NCI-H748 treated with DMSO at 0.1 percent for 48 hours (cell line): ENCODE data around the gene AKAP3.

Experiments
- DNase-seq: peaks from one replicate; lab custom pipeline; 2025; lab: John Stamatoyannopoulos, UW

Gene AKAP3

DNA sequence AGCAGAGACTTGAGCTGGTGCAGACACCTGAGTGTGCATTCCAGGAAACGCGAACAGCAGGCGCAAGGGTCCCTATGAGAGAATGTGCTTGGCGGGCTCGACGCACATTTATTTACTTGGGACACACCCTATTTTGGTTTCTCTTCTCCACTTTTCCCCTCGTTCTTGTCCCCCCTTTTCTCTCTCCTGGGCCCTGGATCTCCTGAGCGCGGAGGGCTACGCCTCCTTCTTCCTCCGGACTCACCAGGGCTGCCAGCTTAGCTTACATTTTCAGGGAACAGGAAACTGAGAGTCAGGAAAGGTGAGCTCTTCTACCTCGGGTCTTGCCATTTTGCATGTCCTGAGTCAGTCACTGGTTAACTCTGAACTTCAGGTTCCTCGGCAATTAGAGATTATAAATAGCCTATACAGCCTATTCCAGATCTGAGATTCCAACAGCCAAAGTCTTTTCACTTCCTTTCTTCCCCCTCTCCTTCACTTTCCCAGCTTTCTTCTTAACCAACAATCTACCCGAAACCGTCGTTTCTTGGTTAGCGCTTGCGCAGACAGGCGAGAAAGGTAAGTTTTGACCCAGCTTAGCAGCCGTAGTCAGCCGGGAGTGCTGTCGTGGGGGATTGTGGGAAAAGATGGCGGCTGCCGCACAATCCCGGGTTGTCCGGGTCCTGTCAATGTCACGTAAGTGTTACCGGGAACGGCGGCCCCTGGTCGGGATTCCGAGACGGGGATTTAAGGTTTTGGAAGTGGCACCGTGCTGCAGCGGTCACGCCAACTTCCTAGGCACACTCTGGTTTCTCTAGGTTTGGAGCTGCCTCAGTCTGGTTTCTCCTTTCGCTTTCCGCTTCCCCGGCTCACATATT is at the start of gene AKAP3, which contains the start of gene NDUFA9:
AKAP3 (minus strand) TSS at position 551 of the 857 bp plus-strand sequence. CDS start 10,855 bp downstream, outside the sequence.
NDUFA9 (plus strand) TSS at position 614 of the 857 bp plus-strand sequence; CDS start at position 627, 13 bp downstream.
- DNase-seq, result peak; percentile 63

GRCh38 chr12:4690760-4691159 is 41.9 kb upstream of the AKAP3 start:
- DNase-seq, result no peak

- DNase-seq, result peak; percentile 2
Observed at GRCh38 chr12:4685317-4685716, 36.5 kb upstream of the AKAP3 start.

- DNase-seq, result no peak
Observed at GRCh38 chr12:4681732-4682131, 32.9 kb upstream of the AKAP3 start.

DNA sequence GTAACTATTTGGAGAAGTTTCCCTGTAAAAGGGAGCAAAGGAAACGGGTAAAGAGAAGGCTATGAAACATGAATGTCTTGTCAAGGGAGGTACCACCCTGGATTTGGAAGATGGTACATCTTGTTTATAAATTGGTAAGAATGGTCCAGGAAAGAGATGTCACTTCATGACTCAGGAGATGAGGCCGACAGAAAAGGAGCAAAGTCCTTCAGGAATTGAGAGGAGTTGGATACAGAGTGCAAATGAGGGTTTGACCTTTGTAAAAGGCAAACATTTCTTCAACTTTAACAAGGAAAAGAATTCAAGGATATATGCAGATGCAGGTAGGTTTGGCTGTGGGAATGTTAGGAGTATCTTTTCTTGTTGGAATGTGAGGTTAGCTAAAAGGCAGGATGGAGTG is 30.9 kb upstream of the AKAP3 start:
- no peak for DNase-seq

DNA sequence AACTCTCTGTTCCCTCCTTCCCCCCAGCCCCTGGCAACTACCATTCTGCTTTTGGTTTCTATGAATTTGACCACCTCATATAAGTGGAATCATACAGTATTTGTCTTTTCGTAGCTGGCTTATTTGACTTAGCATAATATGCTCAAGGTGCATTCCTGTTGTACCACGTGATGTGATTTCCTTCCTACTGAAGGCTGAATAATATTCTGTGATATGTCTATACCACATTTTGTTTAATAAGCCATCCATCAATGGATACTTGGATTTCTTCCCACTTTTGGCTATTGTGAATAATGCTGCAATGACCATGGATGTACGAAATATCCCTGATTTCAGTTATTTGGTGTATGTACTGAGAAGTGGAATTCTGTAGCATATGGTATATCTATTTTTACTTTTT is 16.4 kb upstream of the AKAP3 start:
- no peak for DNase-seq

- DNase-seq, result no peak
Observed at GRCh38 chr12:4663971-4664505, 15.2 kb upstream of the AKAP3 start.

- DNase-seq, result no peak
Observed at GRCh38 chr12:4653691-4654090, 4.8 kb upstream of the AKAP3 start.

DNA sequence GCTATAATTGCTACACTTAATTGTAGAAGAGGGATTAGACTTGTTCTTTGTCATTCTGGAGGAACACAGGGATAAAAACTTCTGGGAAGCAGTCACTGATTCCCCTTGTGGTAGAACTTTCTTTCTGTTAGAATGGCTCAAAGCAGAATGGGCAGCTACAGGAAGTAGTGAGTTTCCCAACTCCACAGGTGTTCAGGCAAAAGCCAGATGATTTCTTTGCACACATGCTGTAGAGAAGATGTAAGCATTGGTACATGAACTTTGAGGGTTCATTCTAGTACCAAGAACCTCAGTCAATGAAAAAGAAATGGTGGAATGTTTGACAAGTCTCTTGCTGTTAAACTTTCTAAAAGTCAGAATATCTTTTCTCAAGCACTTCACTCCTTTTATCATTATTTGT is 4.4 kb upstream of the AKAP3 start:
- DNase-seq, result no peak

GRCh38 chr12:4649358-4649661 is 459 bp upstream of the AKAP3 start:
- DNase-seq, result no peak

- no peak for DNase-seq
Observed at GRCh38 chr12:4648104-4648500, 749 bp downstream of the AKAP3 start.

DNA sequence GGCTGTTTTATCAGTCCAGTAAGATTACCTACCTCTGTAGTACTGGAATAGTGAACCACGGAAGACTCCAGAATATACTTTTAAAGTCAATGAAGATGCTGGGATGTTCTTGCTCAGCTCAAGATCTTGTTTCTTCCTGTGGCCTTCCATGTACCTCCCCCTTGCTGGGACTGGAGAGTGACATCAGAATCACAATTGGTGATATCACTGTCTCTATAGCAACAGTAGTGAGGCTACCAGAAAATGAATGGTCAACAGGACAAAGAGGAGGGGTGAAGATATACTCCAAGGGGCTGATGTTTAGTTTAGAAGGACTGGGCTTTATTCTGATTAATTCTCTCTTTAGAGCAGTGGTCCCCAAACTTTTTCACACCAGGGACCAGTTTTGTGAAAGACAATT is 3.8 kb downstream of the AKAP3 start:
- no peak for DNase-seq

GRCh38 chr12:4643747-4644146 is 5.1 kb downstream of the AKAP3 start:
- no peak for DNase-seq

- no peak for DNase-seq
Observed at GRCh38 chr12:4630262-4630661, 18.6 kb downstream of the AKAP3 start.

DNA sequence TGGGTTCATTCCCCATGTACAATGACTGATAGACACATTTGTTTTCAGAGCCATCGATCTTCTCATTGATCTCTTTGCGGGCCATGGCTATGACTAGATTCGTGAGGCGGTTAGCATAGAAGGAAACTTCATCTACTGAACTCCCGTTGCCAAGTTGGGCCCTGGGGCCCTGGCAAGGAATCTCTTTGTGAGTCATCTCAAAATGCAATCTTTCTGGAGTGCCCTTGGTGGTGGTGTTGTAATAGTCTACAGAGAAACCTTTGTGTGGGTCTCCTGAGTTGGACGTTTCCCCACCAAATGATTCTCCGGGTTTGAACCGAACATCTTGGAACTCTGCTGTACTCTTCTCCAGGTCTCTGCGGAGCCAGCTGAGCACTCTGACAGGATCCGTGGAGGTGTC is 20.4 kb downstream of the AKAP3 start:
- DNase-seq, result no peak

DNA sequence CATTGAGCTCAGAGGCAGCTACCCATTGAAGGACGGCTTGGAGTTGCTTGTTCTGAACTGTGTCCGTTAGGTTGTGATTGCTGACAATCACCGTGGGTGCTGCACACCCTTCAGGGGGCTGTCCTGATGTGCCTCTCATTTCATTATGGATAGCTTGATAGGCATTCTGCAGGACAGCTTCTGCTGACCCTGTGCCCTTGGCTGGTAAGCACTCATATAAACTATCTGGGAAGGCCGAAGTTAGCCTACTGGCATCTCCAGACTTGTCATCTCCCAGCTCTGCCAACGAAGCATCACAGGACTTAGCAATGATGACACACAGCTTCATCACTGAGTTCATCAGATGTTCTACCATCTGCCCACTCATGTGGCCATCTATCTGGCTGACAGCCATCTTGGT is 22.3 kb downstream of the AKAP3 start:
- no peak for DNase-seq

DNA sequence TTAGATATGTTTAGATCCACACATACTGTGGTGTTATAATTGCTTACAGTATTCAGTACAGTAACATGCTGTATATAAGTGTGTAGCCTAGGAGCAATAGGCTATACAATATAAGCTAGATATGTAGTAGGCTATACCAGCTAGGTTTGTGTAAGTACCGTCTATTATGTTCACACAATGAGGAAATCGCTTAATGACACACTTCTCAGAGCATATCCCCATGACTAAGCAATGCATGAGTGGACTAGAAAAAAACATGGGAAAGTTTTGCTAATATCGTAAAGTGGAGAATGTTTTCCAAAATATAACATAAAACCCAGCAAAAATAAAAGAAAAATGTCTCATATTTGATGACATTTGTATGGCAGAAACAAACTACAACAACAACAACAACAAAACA is 27.3 kb downstream of the AKAP3 start:
- DNase-seq, result no peak

GRCh38 chr12:4615667-4616066 is 33.2 kb downstream of the AKAP3 start:
- DNase-seq, result no peak

GRCh38 chr12:4610481-4610880 is 38.4 kb downstream of the AKAP3 start:
- no peak for DNase-seq

- DNase-seq, result no peak
Observed at GRCh38 chr12:4609071-4609470, 39.8 kb downstream of the AKAP3 start.

GRCh38 chr12:4607056-4607455 is 41.8 kb downstream of the AKAP3 start:
- no peak for DNase-seq

- DNase-seq, result peak; percentile 65
Observed at GRCh38 chr12:4604684-4605193, 44.1 kb downstream of the AKAP3 start.

- no peak for DNase-seq
Observed at GRCh38 chr12:4603946-4604345, 44.9 kb downstream of the AKAP3 start.

DNA sequence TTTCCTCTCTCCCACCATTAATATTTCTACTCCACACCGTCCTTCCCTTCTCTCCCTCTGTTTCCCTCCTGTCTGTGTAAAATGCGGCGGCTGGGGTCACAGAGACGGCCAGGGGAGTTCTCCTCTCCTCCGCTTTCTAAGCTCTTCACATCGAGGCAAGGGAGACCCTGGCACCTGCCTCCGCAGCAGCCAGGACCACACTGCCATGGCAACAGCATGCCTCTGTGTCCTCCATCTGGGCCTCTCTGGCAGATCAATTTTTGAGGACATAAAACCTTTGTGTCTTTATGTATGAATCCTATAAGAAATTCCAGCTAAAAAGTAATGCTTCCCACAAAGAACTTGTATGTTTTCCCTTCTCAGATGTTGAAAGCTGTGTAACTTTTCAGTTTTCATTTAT is 45.4 kb downstream of the AKAP3 start:
- DNase-seq, result no peak
